GM12875 (cell line): Measurements from ENCODE around the gene STK32B.

ENCODE experiments used
- H3K4me3 ChIP-seq: one replicate; pipeline ENCODE4 v1.5.1; 2011; ENCODE audit warnings: low read depth, low read length, control low read depth
- TF ChIP-seq, protein P1 (sequence below): IDR thresholded peaks from 2 replicates; pipeline ENCODE4 v1.5.1; 2011; ENCODE audit warnings: low read depth, mild to moderate bottlenecking, control low read depth, inconsistent platforms, low read length, moderate library complexity, borderline replicate concordance; ENCODE audit not compliant: insufficient read depth

The STK32B gene

DNA sequence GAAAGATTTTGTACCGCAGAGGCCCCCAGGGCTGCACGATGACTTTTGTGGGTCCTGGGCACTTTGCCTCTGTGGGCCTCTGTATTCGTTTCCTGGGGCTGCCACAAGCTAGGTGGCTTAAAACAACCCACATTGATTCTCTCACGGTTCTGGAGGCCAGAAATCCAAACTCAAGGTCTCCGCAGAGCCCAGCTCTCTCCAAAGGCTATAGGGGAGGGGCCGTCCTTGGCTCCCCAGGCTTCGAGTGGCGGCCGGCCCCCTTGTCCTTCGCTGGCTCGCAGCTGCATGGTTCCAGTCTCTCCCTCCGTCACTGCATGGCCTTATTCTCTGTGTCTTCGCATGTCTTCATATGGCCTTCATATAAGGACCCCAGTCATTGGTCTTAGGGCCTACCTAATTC is 415.8 kb downstream of the STK32B start:
- TF ChIP-seq, protein P1, sequence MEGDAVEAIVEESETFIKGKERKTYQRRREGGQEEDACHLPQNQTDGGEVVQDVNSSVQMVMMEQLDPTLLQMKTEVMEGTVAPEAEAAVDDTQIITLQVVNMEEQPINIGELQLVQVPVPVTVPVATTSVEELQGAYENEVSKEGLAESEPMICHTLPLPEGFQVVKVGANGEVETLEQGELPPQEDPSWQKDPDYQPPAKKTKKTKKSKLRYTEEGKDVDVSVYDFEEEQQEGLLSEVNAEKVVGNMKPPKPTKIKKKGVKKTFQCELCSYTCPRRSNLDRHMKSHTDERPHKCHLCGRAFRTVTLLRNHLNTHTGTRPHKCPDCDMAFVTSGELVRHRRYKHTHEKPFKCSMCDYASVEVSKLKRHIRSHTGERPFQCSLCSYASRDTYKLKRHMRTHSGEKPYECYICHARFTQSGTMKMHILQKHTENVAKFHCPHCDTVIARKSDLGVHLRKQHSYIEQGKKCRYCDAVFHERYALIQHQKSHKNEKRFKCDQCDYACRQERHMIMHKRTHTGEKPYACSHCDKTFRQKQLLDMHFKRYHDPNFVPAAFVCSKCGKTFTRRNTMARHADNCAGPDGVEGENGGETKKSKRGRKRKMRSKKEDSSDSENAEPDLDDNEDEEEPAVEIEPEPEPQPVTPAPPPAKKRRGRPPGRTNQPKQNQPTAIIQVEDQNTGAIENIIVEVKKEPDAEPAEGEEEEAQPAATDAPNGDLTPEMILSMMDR = no peak
- no peak overlapping the region for H3K4me3 ChIP-seq

GRCh38 chr4:5469151-5469775 is 418.0 kb downstream of the STK32B start:
- TF ChIP-seq, protein P1 = no peak
- no peak overlapping the region for H3K4me3 ChIP-seq

DNA sequence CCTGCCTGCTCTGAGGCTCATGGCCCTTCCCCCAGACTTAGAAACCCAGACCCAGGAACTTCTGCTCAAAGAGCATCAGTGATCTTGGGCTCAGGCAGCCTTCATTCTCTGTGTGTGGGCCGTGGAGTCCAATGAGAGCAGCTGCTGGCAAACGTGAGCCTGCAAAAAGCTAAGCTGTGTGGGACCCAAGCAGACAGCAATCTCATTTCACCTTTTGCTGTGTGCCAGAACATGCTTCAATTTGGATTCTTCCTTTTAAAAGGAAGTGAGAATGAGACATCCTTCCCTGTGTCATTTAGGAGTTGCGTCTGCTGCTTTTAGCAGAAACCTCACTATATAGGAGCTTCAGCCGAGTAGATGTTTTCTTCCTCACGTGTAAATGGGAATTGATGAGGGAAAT is 418.6 kb downstream of the STK32B start:
- no peak overlapping the region for H3K4me3 ChIP-seq
- TF ChIP-seq, protein P1 = no peak

GRCh38 chr4:5470318-5471198 is 419.3 kb downstream of the STK32B start:
- no peak overlapping the region for H3K4me3 ChIP-seq
- TF ChIP-seq, protein P1 = no peak

DNA sequence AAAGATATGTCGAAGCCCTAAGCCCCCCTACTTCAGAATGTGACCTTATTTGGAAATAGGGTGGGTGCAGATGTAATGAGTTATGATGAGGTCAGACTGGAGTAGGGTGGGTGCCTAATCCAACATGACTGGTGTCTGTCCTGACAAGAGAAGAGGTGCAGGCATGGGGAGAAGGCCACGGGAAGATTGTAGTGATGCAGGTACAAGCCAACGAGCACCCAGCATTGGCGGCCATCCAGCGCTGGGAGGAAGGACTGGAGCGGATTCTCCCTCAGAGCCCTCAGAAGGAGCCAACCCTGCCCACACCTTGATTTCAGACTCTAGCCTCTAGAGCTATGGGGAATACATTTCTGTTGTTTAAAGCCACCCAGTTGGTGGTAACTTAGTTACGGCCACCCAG is 419.9 kb downstream of the STK32B start:
- no peak overlapping the region for H3K4me3 ChIP-seq
- TF ChIP-seq, protein P1 = no peak

- TF ChIP-seq, protein P1 = no peak
- H3K4me3 ChIP-seq = no peak overlapping the region
These were observed 420.4 kb downstream of the STK32B start for GRCh38 chr4:5471691-5472090.
